Mammary epithelial cell (primary cell): ENCODE measurements around the gene C13orf46.
"Not testable (repeated sequence)": the region's sequence is repeated elsewhere in the genome, so short reads cannot be mapped to it uniquely, and the experiment has no call there.

Experiments used
- CTCF ChIP-seq, 2 donors: IDR thresholded peaks in 1 of 2; conservative IDR thresholded peaks in 1 of 2; 2 replicates each; pipeline ENCODE4 v1.5.1; 2011 to 2012; ENCODE audit warnings: inconsistent platforms in 2 of 2, low read length in 2 of 2, mild to moderate bottlenecking in 2 of 2, control low read depth in 1 of 2, low read depth in 1 of 2; ENCODE audit not compliant: insufficient read depth in 1 of 2; ENCODE audit errors: extremely low read depth in 1 of 2
- EZH2 ChIP-seq: IDR thresholded peaks from 2 replicates; pipeline ENCODE4 v1.6.1; 2012; ENCODE audit warnings: low read length, inconsistent platforms, borderline replicate concordance

- TF ChIP-seq EZH2; CTCF (conservative IDR thresholded peaks at IDR 0.05 in 1 of 2, IDR thresholded peaks at IDR 0.05 in 1 of 2; ENCODE audit: extremely low read depth in 1 of 2, insufficient read depth in 1 of 2, low read depth in 1 of 2, low read length in 2 of 2): not testable (repeated sequence)
Observed at GRCh38 chr13:113913408-113913807, 60.5 kb downstream of the C13orf46 start.
